Activated CD8-positive, alpha-beta T cell treated with anti-CD3 and anti-CD28 coated beads for 36 hours (primary cell): ENCODE measurements around the gene ATPAF2. TPM values are rescaled to one million over a fixed set of nuclear protein-coding genes. Genes with fewer than 3 reads are reported as not detected.

ENCODE experiments used
- ATAC-seq: fragments of 200-7000 bp; cut with Tn5 transposase; one replicate; pipeline ENCODE4 v1.10.0; 2021; ENCODE audit warnings: mild to moderate bottlenecking, moderate library complexity
- CTCF ChIA-PET: fragments of 350-600 bp; sonication (Branson Sonifier 250); formaldehyde crosslinking; loops from one replicate; lab custom pipeline; 2021; ENCODE audit warnings: antibody characterized with exemption; lab: Charles Lee
- POLR2A ChIA-PET: fragments of 350-600 bp; sonication (Branson Sonifier 250); formaldehyde crosslinking; loops from one replicate; lab custom pipeline; 2021; ENCODE audit warnings: antibody characterized with exemption; lab: Charles Lee
- DNase-seq: peaks from one replicate; pipeline ENCODE4 v3.0.0-alpha.2; 2020
- H3K27ac Mint-ChIP-seq: one replicate; pipeline ENCODE4 v1.8.0; 2021; ENCODE audit warnings: mild to moderate bottlenecking, mixed read lengths
- H3K27me3 Mint-ChIP-seq: one replicate; pipeline ENCODE4 v1.8.0; 2021; ENCODE audit warnings: mixed read lengths
- H3K36me3 Mint-ChIP-seq: one replicate; pipeline ENCODE4 v1.8.0; 2021; ENCODE audit warnings: low read depth, mixed read lengths
- H3K4me1 Mint-ChIP-seq: one replicate; pipeline ENCODE4 v1.8.0; 2021; ENCODE audit warnings: low read depth, mixed read lengths
- H3K4me3 Mint-ChIP-seq: one replicate; pipeline ENCODE4 v1.8.0; 2021; ENCODE audit warnings: mild to moderate bottlenecking, moderate library complexity, mixed read lengths
- H3K9me3 Mint-ChIP-seq: one replicate; pipeline ENCODE4 v1.8.0; 2021; ENCODE audit warnings: mixed read lengths
- intact Hi-C: fragments of 100-400 bp; cut with micrococcal nuclease; formaldehyde crosslinking; loops from one replicate; pipeline ENCODE4 v1.10.0; 2022
- total RNA-seq, 2 experiments: library from RNA; stranded (reverse); gene quantifications; one replicate each; pipeline ENCODE4 v1.2.3, GENCODE V29; 2021
- TF ChIP-seq, protein P1 (sequence below): fragments of 200-600 bp; IDR thresholded peaks from one replicate; pipeline ENCODE4 v1.8.0; 2022; ENCODE audit warnings: antibody characterized with exemption, mild to moderate bottlenecking

The ATPAF2 gene
- total RNA-seq, 2 experiments from 2014 or later, result 28.5 to 29.7 TPM

DNA sequence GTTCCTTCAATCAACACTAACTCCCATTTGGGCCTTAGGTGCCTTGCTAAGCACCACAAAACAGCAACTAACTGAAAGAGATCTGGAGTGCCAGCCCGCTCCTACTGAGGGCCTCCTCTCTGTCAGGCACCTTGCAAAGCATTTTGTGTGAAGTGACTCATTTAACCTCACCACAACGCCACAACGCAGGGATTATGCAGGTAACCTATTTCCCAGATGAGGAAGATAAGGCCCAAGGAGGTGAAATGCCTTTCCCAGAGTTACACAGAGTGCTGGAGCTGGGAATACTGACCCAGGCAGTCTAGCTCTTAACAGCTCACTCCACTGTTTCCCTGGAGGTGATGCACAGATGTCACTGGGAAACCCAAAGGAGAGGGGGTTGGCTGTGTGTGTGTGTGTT, 33.5 kb downstream of the ATPAF2 start:
- Mint-ChIP-seq H3K9me3 (no peaks in the 10 kb centered on the region), H3K27ac (no peak overlapping the region), H3K27me3 (no peaks in the 10 kb centered on the region), H3K4me3 (no peak overlapping the region), H3K36me3 (peaks cover 2% of the 10 kb centered on the region), H3K4me1 (no peaks in the 10 kb centered on the region)
- DNase-seq (no peak), ATAC-seq (no peak)
- TF ChIP-seq, protein P1, sequence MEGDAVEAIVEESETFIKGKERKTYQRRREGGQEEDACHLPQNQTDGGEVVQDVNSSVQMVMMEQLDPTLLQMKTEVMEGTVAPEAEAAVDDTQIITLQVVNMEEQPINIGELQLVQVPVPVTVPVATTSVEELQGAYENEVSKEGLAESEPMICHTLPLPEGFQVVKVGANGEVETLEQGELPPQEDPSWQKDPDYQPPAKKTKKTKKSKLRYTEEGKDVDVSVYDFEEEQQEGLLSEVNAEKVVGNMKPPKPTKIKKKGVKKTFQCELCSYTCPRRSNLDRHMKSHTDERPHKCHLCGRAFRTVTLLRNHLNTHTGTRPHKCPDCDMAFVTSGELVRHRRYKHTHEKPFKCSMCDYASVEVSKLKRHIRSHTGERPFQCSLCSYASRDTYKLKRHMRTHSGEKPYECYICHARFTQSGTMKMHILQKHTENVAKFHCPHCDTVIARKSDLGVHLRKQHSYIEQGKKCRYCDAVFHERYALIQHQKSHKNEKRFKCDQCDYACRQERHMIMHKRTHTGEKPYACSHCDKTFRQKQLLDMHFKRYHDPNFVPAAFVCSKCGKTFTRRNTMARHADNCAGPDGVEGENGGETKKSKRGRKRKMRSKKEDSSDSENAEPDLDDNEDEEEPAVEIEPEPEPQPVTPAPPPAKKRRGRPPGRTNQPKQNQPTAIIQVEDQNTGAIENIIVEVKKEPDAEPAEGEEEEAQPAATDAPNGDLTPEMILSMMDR, result no peak
- ChIA-PET POLR2A (no interaction called here), CTCF (interaction anchor here (1.5 kb wide), 1 partner anchor 9 kb away, joined by 3 read pairs; no protein-coding TSS in a partner anchor)
- intact Hi-C loops, result no loop called here

DNA sequence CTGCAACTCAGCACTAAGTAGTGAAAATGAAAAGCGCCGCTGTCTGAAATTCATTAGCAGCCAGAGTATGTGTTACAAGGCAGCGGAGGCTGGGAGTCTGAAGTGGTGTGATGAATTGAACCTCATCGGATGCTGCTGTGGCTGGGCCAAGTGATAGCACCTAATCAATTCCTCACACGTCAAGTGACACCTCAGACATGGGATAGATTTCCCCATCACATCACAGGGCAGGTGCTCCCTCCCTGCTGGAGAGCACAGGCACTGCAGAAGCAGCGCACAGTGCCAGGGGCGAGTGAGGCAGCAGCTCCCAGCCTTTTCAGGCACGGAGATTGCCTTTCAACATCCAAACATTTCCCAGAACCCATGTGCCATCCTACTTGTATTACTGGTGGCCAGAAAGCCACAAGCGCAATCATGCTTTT, 34.1 kb downstream of the ATPAF2 start:
- ChIA-PET CTCF (interaction anchor here (1.2 to 1.5 kb wide), 3 partner anchors 9 to 29 kb away, joined by 3 to 5 read pairs (median 4); no protein-coding TSS in a partner anchor), POLR2A (no interaction called here)
- Mint-ChIP-seq H3K9me3 (no peaks in the 10 kb centered on the region), H3K27ac (no peak overlapping the region), H3K4me1 (no peaks in the 10 kb centered on the region), H3K36me3 (no peaks in the 10 kb centered on the region), H3K27me3 (no peaks in the 10 kb centered on the region), H3K4me3 (no peak overlapping the region)
- TF ChIP-seq, protein P1, result peak; percentile 18
- DNase-seq (no peak), ATAC-seq (no peak)
- intact Hi-C loops, result no loop called here

DNA sequence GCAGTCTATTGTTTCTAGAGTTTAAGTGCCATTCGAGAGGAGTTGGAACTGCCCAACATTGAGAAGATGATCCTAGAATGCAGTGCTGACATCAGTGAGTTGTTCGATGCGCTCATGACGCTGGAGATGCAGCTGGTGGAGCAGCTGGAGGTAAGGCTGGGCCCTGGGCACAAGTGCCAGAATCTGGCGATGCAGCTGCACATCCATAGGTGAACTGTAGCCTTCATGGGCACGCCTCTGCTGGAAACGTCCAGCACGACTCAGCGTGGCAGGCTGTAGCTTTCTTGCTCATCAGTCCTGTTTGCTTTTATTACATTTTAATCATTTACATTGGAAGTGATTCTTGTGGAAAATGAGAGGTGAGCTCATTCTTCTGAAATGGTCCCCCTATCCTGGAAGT, 34.6 kb downstream of the ATPAF2 start:
- TF ChIP-seq, protein P1, result no peak
- H3K27ac Mint-ChIP-seq, result no peak overlapping the region
- CTCF ChIA-PET, result interaction anchor here (1.2 to 1.5 kb wide), 3 partner anchors 9 to 29 kb away, joined by 3 to 5 read pairs (median 4); no protein-coding TSS in a partner anchor
- H3K36me3 Mint-ChIP-seq, result no peaks in the 10 kb centered on the region
- H3K9me3 Mint-ChIP-seq, result no peaks in the 10 kb centered on the region
- ATAC-seq (no peak), DNase-seq (no peak)
- no peaks in the 10 kb centered on the region for H3K27me3 Mint-ChIP-seq
- no peaks in the 10 kb centered on the region for H3K4me1 Mint-ChIP-seq
- no peak overlapping the region for H3K4me3 Mint-ChIP-seq
- POLR2A ChIA-PET, result interaction anchor here (0.7 kb wide), 1 partner anchor 254 kb away, joined by 3 read pairs; no protein-coding TSS in a partner anchor
- intact Hi-C loops, result no loop called here

GRCh38 chr17:18002171-18002570, 36.8 kb downstream of the ATPAF2 start:
- ChIA-PET POLR2A (no interaction called here), CTCF (interaction anchor here (0.8 to 1.6 kb wide), 5 partner anchors 10 to 83 kb away, joined by 3 to 5 read pairs (median 4); no protein-coding TSS in a partner anchor)
- Mint-ChIP-seq H3K36me3 (no peaks in the 10 kb centered on the region), H3K27ac (no peak overlapping the region), H3K27me3 (no peaks in the 10 kb centered on the region), H3K4me1 (no peaks in the 10 kb centered on the region), H3K4me3 (no peak overlapping the region), H3K9me3 (no peaks in the 10 kb centered on the region)
- DNase-seq (no peak), ATAC-seq (no peak)
- intact Hi-C loops, result no loop called here
- TF ChIP-seq, protein P1, result no peak

DNA sequence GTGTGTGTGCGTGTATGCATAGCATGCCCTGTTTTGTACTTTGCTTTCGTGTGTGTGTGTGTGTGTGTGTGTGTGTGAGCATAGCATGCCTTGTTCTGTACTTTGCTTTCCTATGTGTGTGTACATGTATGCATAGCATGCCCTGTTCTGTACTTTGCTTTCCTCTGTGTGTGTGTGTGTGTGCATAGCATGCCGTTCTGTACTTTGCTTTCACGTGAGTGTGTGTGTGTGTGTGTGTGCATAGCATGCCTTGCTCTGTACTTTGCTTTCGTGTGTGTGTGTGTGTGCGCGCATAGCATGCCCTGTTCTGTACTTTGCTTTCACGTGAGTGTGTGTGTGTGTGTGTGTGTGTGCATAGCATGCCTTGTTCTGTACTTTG, 38.9 kb downstream of the ATPAF2 start:
- TF ChIP-seq, protein P1, result no peak
- no peaks in the 10 kb centered on the region for H3K36me3 Mint-ChIP-seq

More for the DNA sequence above, 38.9 kb downstream of the ATPAF2 start:
- H3K4me1 Mint-ChIP-seq, result no peaks in the 10 kb centered on the region
- H3K4me3 Mint-ChIP-seq, result no peak overlapping the region
- ATAC-seq (no peak), DNase-seq (no peak)
- no peak overlapping the region for H3K27ac Mint-ChIP-seq
- CTCF ChIA-PET, result no interaction called here
- H3K27me3 Mint-ChIP-seq, result no peaks in the 10 kb centered on the region
- POLR2A ChIA-PET, result interaction anchor here (0.6 kb wide), 1 partner anchor 52 kb away, joined by 3 read pairs; no protein-coding TSS in a partner anchor
- H3K9me3 Mint-ChIP-seq, result no peaks in the 10 kb centered on the region
- intact Hi-C loops, result no loop called here
